Measurements from ENCODE around the gene DKKL1. TPM values are rescaled to one million over a fixed set of nuclear protein-coding genes. Genes with fewer than 3 reads are reported as not detected.

The DKKL1 gene
- polyA plus RNA-seq, 1 of the 3 experiments (the other 2 are of a cell fraction): 0.36 TPM

GRCh38 chr19:49400029-49400428 is 36.4 kb downstream of the DKKL1 start:
- Histone ChIP-seq H2AFZ (ENCODE audit: low read depth) (no peak overlapping the region), H3K36me3 (replicated peaks in 1 of 2; ENCODE audit: control insufficient read depth in 1 of 2, insufficient read depth in 2 of 2, low read length in 1 of 2) (no peaks in the 10 kb centered on the region), H3F3A (replicated peaks; ENCODE audit: insufficient read depth) (no peaks in the 10 kb centered on the region), H3K79me2 (ENCODE audit: insufficient read depth) (no peaks in the 10 kb centered on the region), H3K9me2 (no peaks in the 10 kb centered on the region), H3K9me3 (no peaks in the 10 kb centered on the region), H3K9ac (no peak overlapping the region), H3K27ac (ENCODE audit: low read depth in 2 of 2, low read length in 1 of 2) (no peak overlapping the region), H3K4me1 (ENCODE audit: control insufficient read depth in 1 of 2, insufficient read depth in 2 of 2, low read depth in 1 of 2, low read length in 1 of 2) (peaks cover 0 to 2% of the 10 kb centered on the region in 2 experiments; a peak in 2 of 4 replicates), H3K27me3 (ENCODE audit: insufficient read depth) (no peaks in the 10 kb centered on the region; the same call in 1 of the 2 replicates), H3K4me3 (ENCODE audit: low read depth in 2 of 2, low read length in 1 of 2) (no peak overlapping the region), H4K20me1 (ENCODE audit: insufficient read depth) (no peaks in the 10 kb centered on the region), H3K4me2 (no peak overlapping the region)
- WGBS (ENCODE audit: low lambda C conversion rate): 84% methylated on average over 6 of the region's 6 CpGs
- ChIA-PET POLR2A (no interaction called here), CTCF (no interaction called here)
- TF ChIP-seq RAD21 (IDR thresholded peaks at IDR 0.05; ENCODE audit: low read length) (no peak), ELF1 (IDR thresholded peaks at IDR 0.05) (no peak), SMC3 (IDR thresholded peaks at IDR 0.05; ENCODE audit: low read depth, low read length) (no peak), CHD2 (IDR thresholded peaks at IDR 0.05; ENCODE audit: low read length, partially characterized antibody) (no peak), EP300 (IDR thresholded peaks at IDR 0.05; ENCODE audit: borderline replicate concordance in 1 of 2, low read depth in 1 of 2, low read length in 1 of 2) (no peak), POLR2AphosphoS5 (IDR thresholded peaks at IDR 0.05; ENCODE audit: low read depth, low read length) (no peak), RXRA (IDR thresholded peaks at IDR 0.05; ENCODE audit: borderline replicate concordance, low read depth) (no peak), RCOR1 (IDR thresholded peaks at IDR 0.05; ENCODE audit: low read length) (no peak), RFX5 (IDR thresholded peaks at IDR 0.05; ENCODE audit: low read length) (no peak), NRF1 (IDR thresholded peaks at IDR 0.05; ENCODE audit: low read depth, low read length) (no peak), SIN3A (IDR thresholded peaks at IDR 0.05; ENCODE audit: borderline replicate concordance, low read depth, low read length) (no peak), TCF12 (IDR thresholded peaks at IDR 0.05) (no peak), USF1 (IDR thresholded peaks at IDR 0.05; ENCODE audit: borderline replicate concordance, low read depth) (no peak), GABPA (IDR thresholded peaks at IDR 0.05; ENCODE audit: low read depth) (no peak), MAX (IDR thresholded peaks at IDR 0.05; ENCODE audit: low read depth) (no peak), PBX3 (IDR thresholded peaks at IDR 0.05) (no peak)
- TF ChIP-seq, protein P1, sequence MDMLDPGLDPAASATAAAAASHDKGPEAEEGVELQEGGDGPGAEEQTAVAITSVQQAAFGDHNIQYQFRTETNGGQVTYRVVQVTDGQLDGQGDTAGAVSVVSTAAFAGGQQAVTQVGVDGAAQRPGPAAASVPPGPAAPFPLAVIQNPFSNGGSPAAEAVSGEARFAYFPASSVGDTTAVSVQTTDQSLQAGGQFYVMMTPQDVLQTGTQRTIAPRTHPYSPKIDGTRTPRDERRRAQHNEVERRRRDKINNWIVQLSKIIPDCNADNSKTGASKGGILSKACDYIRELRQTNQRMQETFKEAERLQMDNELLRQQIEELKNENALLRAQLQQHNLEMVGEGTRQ (IDR thresholded peaks at IDR 0.05; ENCODE audit: borderline replicate concordance, low read depth, low read length): no peak
- DNase-seq: no peak

All from SK-N-SH (cell line).